Measurements from ENCODE around the gene SLC37A2.

- no peak for TF ChIP-seq CTCF (IDR thresholded peaks at IDR 0.05)
- no peak for TF ChIP-seq EP300 (IDR thresholded peaks at IDR 0.05)
- no peak for TF ChIP-seq POLR2A (IDR thresholded peaks at IDR 0.05)
These were observed 30.4 kb downstream of the SLC37A2 start for GRCh38 chr11:125093502-125093901.
